Measurements from ENCODE around the gene CCDC194. TPM values are rescaled to one million over a fixed set of nuclear protein-coding genes. Genes with fewer than 3 reads are reported as not detected.

The CCDC194 gene
- total and polyA plus RNA-seq, 2 of the 13 experiments (the other 11 are each of a cell fraction or from before 2014, with no cell fraction given) = 0.13 to 0.21 TPM

DNA sequence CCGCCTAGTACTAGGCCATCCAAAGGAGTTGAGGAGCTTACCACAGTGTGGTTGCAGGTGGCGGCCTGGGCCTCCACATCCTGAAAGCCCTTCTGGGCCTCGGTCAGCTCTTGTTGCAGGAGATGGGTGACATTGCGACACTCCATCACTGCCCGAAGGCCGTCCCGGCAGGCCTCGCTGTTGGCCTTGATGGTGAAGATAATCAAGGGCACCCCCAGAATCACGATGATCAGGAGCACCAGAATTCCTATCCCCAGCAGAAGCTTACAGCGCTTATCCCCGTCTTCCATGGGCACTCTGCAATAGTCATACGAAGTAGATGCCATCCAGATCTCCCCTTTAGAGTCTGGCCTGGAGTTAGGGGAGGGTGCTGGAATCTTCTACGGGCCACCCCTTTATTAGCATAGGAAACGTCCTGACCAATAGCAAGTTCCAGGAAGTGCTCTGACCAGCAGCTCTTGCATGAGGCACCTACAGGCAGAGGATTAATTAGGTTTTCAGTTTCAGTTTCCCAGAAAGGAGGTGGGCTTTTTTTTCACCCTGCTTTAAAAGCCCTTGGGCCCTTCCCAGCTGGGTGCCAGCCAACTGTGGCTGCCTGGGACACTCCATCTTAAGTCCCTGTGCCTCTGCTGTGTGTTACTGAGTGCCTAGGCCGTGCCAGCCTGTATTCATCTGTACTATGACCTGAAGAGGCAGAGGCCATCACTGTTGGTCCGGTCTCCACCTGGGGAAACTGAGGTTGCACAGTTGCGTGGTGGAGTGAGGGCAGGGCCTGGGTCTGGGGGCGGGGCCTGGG is 11.5 kb upstream of the CCDC194 start, which contains the start of gene BST2 (continued):
- TF ChIP-seq, protein P1, sequence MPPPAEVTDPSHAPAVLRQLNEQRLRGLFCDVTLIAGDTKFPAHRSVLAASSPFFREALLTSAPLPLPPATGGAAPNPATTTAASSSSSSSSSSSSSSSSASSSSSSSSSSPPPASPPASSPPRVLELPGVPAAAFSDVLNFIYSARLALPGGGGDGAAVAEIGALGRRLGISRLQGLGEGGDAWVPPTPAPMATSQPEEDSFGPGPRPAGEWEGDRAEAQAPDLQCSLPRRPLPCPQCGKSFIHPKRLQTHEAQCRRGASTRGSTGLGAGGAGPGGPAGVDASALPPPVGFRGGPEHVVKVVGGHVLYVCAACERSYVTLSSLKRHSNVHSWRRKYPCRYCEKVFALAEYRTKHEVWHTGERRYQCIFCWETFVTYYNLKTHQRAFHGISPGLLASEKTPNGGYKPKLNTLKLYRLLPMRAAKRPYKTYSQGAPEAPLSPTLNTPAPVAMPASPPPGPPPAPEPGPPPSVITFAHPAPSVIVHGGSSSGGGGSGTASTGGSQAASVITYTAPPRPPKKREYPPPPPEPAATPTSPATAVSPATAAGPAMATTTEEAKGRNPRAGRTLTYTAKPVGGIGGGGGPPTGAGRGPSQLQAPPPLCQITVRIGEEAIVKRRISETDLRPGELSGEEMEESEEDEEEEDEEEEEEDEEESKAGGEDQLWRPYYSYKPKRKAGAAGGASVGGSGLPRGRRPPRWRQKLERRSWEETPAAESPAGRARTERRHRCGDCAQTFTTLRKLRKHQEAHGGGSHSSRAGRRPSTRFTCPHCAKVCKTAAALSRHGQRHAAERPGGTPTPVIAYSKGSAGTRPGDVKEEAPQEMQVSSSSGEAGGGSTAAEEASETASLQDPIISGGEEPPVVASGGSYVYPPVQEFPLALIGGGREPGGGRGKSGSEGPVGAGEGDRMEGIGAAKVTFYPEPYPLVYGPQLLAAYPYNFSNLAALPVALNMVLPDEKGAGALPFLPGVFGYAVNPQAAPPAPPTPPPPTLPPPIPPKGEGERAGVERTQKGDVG (CRISPR knock-in tag; IDR thresholded peaks at IDR 0.05; ENCODE audit: borderline replicate concordance) = no peak
- peak; percentile 15; the same call in 1 of the 2 replicates for TF ChIP-seq GATAD1 (CRISPR knock-in tag; IDR thresholded peaks at IDR 0.05)
- TF ChIP-seq PPARG (CRISPR knock-in tag; conservative IDR thresholded peaks at IDR 0.05) = no peak
- no peak for TF ChIP-seq ZFP90 (CRISPR knock-in tag; IDR thresholded peaks at IDR 0.05; ENCODE audit: borderline replicate concordance)
- TF ChIP-seq, protein P2, sequence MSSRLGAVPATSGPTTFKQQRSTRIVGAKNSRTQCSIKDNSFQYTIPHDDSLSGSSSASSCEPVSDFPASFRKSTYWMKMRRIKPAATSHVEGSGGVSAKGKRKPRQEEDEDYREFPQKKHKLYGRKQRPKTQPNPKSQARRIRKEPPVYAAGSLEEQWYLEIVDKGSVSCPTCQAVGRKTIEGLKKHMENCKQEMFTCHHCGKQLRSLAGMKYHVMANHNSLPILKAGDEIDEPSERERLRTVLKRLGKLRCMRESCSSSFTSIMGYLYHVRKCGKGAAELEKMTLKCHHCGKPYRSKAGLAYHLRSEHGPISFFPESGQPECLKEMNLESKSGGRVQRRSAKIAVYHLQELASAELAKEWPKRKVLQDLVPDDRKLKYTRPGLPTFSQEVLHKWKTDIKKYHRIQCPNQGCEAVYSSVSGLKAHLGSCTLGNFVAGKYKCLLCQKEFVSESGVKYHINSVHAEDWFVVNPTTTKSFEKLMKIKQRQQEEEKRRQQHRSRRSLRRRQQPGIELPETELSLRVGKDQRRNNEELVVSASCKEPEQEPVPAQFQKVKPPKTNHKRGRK (CRISPR knock-in tag; IDR thresholded peaks at IDR 0.05) = no peak
- TF ChIP-seq PAWR (CRISPR knock-in tag; IDR thresholded peaks at IDR 0.05; ENCODE audit: borderline replicate concordance) = no peak
- TF ChIP-seq ZNF138 (CRISPR knock-in tag; IDR thresholded peaks at IDR 0.05; ENCODE audit: low read depth) = no peak
- TF ChIP-seq ZNF558 (CRISPR knock-in tag; IDR thresholded peaks at IDR 0.05; ENCODE audit: borderline replicate concordance) = no peak
- peak; percentile 69; the same call in 1 of the 2 replicates for TF ChIP-seq GATA4 (IDR thresholded peaks at IDR 0.05; ENCODE audit: borderline replicate concordance, low read depth)
- no peak for TF ChIP-seq MAZ (IDR thresholded peaks at IDR 0.05; ENCODE audit: borderline replicate concordance, low read depth, low read length)
- TF ChIP-seq MAZ (CRISPR knock-in tag; IDR thresholded peaks at IDR 0.05; ENCODE audit: low read depth) = peak; percentile 57; the same call in 1 of the 2 replicates
- TF ChIP-seq NFKBIZ (CRISPR knock-in tag; IDR thresholded peaks at IDR 0.05) = no peak; the same call in 1 of the 2 replicates
- TF ChIP-seq ZNF614 (CRISPR knock-in tag; IDR thresholded peaks at IDR 0.05; ENCODE audit: borderline replicate concordance) = peak; percentile 63
- TF ChIP-seq, protein P3, sequence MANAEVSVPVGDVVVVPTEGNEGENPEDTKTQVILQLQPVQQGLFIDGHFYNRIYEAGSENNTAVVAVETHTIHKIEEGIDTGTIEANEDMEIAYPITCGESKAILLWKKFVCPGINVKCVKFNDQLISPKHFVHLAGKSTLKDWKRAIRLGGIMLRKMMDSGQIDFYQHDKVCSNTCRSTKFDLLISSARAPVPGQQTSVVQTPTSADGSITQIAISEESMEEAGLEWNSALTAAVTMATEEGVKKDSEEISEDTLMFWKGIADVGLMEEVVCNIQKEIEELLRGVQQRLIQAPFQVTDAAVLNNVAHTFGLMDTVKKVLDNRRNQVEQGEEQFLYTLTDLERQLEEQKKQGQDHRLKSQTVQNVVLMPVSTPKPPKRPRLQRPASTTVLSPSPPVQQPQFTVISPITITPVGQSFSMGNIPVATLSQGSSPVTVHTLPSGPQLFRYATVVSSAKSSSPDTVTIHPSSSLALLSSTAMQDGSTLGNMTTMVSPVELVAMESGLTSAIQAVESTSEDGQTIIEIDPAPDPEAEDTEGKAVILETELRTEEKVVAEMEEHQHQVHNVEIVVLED (CRISPR knock-in tag; IDR thresholded peaks at IDR 0.05; ENCODE audit: borderline replicate concordance) = no peak; the same call in 1 of the 2 replicates
- peak; percentile 61; the same call in 1 of the 2 replicates for TF ChIP-seq KAT7 (CRISPR knock-in tag; IDR thresholded peaks at IDR 0.05; ENCODE audit: borderline replicate concordance)
- no peak for TF ChIP-seq MEIS1 (CRISPR knock-in tag; IDR thresholded peaks at IDR 0.05; ENCODE audit: borderline replicate concordance)
- TF ChIP-seq HNRNPUL1 (IDR thresholded peaks at IDR 0.05; ENCODE audit: low read depth, low read length) = no peak
- TF ChIP-seq KMT2B (CRISPR knock-in tag; IDR thresholded peaks at IDR 0.05) = peak; percentile 50; the same call in 1 of the 2 replicates
- peak; percentile 62 for TF ChIP-seq ZNF143 (CRISPR knock-in tag; IDR thresholded peaks at IDR 0.05)
- TF ChIP-seq IKZF5 (CRISPR knock-in tag; IDR thresholded peaks at IDR 0.05) = no peak; the same call in none of the 2 replicates
- TF ChIP-seq ZNF335 (CRISPR knock-in tag; IDR thresholded peaks at IDR 0.05) = 0 out of 2 replicates have a peak, but pooled peaks have one; percentile 41
- TF ChIP-seq JDP2 (CRISPR knock-in tag; IDR thresholded peaks at IDR 0.05; ENCODE audit: borderline replicate concordance) = no peak
